SU-DHL-6 (cell line): ENCODE data around the gene CD96.

Source experiments
- CTCF ChIP-seq: fragments of 200-600 bp; sonication (generic); IDR thresholded peaks from one replicate; pipeline ENCODE4 v1.5.1; 2017; ENCODE audit warnings: antibody characterized with exemption, mild to moderate bottlenecking, low read length, moderate library complexity; ENCODE audit not compliant: insufficient read depth, poor library complexity, severe bottlenecking
- EZH2phosphoT487 ChIP-seq: fragments of 200-600 bp; sonication (generic), shearing (Covaris generic); conservative IDR thresholded peaks from 2 replicates; pipeline ENCODE4 v1.6.1; 2018; ENCODE audit warnings: mild to moderate bottlenecking, antibody characterized with exemption, low read length, moderate library complexity, mixed read lengths

GRCh38 chr3:111690242-111690641 is 148.2 kb downstream of the CD96 start:
- no peak for TF ChIP-seq CTCF
- no peak for TF ChIP-seq EZH2phosphoT487
